Islet of Langerhans (tissue), 1 donor: Measurements from ENCODE around the gene TFEB.

Experiments
- FAIRE-seq: peaks from one replicate; lab custom pipeline; 2011; peaks lifted over from hg19 to GRCh38; lab: Jason Lieb, UNC

TFEB gene

DNA sequence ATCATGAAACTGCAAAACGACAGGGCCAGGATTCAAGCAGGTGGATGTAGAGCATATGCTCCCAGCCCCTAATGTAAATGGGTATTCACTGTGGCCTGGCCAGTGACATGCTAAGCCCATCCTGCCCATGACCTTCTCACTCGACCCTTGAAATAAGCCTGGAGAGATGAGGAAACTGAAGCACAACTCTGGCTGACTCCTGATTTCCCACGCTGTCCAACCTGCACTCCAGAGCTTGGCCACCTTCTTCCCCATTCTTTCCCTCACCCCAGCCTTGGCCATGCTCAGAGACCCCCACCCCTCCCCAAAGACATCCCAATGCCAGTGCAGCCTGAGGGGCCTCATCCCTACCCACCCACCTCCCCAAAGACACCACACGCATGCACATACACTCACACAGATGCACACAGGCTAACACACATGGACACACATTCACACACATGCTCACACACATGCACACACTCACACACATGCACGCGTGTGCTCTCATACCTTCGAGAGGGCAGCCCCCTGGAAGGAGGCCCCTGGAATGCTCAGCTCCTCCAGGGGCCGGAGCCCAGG is 12.4 kb downstream of the TFEB start:
- no peak for FAIRE-seq

- FAIRE-seq, result no peak
These were observed 14.0 kb downstream of the TFEB start for GRCh38 chr6:41721414-41721813.

GRCh38 chr6:41720783-41721182 is 14.6 kb downstream of the TFEB start:
- FAIRE-seq, result no peak

DNA sequence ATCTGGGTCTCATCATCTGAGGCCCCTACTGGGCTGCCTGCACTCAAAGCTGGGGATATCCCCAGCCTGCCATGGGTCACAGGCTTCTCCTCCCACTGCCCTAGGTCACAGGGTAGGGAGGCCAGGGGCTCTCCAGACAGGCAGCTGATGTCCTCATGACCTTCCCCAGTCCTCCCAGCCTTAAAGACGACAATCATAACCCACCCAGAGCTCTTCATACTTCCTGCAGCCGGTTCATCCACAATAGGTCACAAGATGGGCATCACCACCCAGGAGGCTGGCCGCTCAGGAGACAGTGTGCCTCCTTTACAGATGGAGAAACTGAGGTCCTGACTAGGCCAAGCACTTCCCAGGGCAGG is 15.2 kb downstream of the TFEB start:
- FAIRE-seq, result no peak

DNA sequence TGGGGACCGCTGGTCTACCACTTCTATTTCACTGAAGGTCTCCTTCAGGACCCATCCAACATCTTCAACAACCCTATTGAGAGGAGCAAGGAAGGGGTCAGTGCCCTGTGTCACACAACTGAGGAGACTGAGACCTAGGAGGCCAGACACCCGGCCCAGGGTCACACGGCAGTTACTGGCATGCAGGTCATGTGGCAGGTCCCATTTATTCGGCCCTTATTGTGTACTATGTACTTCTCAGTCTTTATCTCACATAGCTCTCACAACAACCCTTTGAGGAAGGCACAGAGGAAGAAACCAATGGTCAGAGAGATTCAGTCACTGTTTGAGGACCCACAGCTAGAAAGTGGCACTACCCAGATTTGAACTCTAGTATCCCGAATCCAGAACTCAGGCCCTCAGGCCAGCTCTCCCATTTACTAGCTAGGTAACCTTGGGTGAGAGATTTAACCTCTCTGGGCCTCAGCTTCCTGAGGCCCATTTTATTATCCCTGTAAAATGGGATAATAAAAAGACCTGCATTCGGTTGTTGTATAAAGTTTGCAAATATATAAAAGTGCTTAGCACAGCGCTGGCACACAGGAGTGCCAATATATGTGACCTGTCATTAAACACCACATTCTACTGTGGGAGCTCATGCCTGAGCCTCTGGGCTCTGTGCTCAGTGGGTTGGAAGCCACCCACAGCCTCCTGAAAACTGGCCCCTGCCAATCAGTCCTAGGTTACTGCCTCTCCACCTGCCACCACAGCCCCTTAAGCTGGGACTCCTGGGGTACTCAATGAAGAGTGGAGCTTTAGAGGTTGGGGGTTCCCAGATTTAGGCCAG is 15.8 kb downstream of the TFEB start:
- no peak for FAIRE-seq

DNA sequence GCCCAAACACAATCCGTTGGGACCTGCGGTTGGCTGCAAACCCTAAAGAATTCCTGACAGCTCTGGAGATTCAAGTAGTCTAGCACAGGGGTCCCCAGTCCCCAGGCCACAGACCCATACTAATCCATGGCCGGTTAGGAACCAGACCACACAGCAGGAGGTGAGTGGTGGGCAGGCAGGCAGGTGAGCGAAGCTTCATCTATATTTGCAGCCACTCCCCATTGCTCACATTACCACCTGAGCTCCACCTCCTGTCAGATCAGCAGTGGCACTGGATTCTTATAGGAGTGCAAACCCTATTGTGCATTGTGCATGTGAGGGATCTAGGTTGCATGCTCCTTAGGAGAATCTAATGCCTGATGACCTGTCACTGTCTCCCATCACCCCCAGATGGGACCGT is 16.6 kb downstream of the TFEB start:
- no peak for FAIRE-seq

GRCh38 chr6:41717392-41717736 is 18.0 kb downstream of the TFEB start:
- no peak for FAIRE-seq

DNA sequence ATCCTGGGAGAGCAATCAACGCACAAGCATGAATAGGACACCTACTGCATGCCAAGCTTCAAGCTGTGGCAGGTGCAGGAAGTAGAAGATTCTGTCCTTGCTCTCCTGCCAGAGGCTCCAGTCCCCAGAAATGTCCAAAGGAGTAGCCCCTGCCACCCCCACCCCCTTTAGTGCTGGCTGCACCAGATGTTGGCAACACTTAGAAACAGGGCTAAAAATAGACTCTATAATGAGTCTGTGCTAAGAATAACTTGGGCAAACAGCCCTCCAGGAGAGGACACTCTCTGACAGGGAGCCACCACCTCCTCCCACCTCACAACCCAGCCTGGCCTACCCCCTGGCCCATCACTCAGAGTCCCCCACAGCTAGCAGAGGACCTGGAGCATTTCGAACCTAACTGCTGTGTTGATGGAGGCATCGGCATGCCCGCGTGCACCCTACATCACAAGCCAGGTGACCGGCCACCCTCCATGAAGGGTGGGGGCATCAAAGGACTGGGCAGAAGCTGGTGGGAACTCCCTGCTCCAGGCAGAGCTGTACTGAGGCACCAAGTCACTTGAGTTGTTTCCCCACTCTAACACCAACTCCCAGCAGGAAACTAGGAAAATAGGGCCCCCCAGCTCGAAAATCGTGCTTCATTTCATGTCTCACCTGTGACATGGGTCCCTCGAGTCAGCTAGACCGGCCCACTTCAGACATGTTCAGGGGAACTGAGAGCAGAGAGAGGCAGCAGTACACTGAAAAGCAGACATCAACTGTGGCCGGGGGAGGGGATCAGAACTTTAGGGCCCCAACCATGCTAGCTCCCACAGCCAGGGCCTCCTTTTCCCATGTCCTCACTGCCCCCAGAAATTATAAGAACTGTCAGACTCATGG is 18.7 kb downstream of the TFEB start:
- no peak for FAIRE-seq

GRCh38 chr6:41715795-41716515 is 19.5 kb downstream of the TFEB start:
- FAIRE-seq, result no peak

DNA sequence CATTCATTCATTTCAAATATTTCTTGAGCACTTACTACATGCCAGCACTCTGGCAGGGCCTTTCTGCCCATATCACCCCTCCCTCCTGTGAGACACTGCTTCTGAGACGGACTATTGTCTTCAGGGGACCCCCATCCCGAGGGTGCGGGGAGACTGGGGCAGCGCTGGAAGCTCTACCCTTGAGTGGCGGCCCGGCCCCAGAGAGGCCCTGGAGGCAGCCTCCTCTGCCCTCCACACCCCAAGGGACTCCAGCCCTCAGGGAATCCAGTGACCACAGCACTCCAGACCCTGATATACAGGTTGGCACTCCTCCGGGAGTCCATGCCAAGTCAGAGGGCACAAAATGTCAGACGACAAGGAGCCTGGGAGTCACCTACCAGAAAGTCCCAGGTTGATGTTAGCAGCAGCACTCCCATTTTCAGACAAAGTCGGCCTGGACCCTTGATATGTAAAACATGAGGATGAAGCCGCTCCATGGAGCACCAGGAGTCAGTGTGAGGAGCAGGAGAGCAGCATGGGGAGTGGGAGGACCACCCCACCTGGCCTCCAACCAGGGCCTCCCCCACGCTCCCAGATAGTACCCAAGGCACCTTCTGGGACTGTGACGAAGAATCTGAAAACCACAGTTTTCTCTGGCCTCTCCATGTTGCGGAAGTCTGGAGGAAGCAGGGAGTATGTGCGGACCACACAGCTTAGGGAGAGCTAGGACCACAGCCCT is 20.7 kb downstream of the TFEB start:
- FAIRE-seq, result no peak

- FAIRE-seq, result no peak
These were observed 21.6 kb downstream of the TFEB start for GRCh38 chr6:41713650-41714291.

GRCh38 chr6:41713159-41713649 is 22.2 kb downstream of the TFEB start:
- no peak for FAIRE-seq

GRCh38 chr6:41712651-41713103 is 22.7 kb downstream of the TFEB start:
- no peak for FAIRE-seq

- FAIRE-seq, result no peak
These were observed 23.9 kb downstream of the TFEB start for GRCh38 chr6:41711323-41712038.

DNA sequence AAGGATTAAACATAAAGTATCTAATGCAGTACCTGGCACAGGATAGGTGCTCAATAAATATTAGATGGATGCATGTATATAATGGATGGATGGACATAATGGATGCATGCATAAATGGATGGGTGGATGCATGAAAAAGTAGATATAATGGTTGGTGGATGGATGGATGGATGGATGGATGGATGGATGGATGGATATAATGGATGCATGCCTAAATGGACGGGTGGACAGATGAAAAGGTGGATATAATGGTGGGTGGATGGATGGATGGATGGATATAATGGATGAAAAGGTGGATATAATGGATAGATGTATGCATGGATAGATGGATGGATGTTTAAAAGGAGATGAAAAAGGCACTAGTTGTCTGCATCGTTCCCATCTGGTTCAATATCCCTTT is 26.0 kb downstream of the TFEB start:
- FAIRE-seq, result no peak

- no peak for FAIRE-seq
These were observed 26.6 kb downstream of the TFEB start for GRCh38 chr6:41708856-41709255.

- FAIRE-seq, result no peak
These were observed 27.7 kb downstream of the TFEB start for GRCh38 chr6:41707565-41708200.

DNA sequence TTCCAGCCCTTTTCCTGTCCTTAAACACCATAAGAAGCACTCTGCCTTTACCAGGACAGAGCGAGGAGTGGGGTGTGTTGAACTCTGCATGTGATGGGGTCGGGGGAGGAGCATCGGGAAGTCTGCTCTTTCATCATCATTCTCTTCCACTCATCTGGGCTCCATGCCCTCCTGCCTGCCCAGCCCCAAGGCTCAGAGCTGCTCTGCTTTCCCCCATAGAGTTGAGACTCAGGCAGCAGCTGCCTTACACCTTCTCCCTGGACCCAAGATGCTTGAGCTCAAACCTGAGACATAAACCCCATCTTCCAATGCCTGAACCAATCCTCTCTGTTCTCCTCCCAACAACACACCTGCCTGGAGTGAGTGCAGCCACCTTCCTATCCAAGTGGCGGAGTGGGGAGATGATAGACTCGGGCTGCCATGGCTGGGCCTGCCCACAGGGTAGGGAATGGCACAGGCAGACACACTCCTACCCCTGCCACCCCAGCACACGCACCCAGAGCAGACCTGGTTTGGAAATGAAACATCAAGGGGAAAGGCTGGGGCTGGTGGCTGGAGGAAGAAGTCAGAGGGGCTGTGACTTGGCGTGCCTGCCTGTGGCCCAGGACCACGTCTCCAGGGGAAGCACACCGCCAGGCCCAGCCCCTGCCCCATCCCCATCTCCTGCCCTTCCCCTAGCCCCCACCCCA is 28.4 kb downstream of the TFEB start:
- FAIRE-seq, result no peak
